Activated naive CD4-positive, alpha-beta T cell treated with anti-CD3 and anti-CD28 coated beads, Interleukin-2, amount 50 U/mL, for 72 hours (primary cell): ENCODE data around the gene SLC35F3. TPM values are rescaled to one million over a fixed set of nuclear protein-coding genes. Genes with fewer than 3 reads are reported as not detected.
"Not testable (repeated sequence)": the region's sequence is repeated elsewhere in the genome, so short reads cannot be mapped to it uniquely, and the experiment has no call there.

Experiments used
- ATAC-seq, 2 donors: fragments of 150-1000 bp; cut with Tn5 transposase; 2 replicates each; pipeline ENCODE4 v1.10.0; 2021; ENCODE audit warnings: mild to moderate bottlenecking in 2 of 2, moderate library complexity in 2 of 2
- DNase-seq, 2 donors: peaks; one replicate each; pipeline ENCODE4 v3.0.0; 2021 to 2022; ENCODE audit warnings: low spot score in 2 of 2
- H3K27ac Mint-ChIP-seq, 2 donors: one replicate each; pipeline ENCODE4 v1.8.0; 2022; ENCODE audit warnings: mild to moderate bottlenecking in 2 of 2, mixed read lengths in 2 of 2
- H3K36me3 Mint-ChIP-seq, 2 donors: one replicate each; pipeline ENCODE4 v1.8.0; 2022; ENCODE audit warnings: mixed read lengths in 2 of 2
- H3K9me3 Mint-ChIP-seq, 2 donors: one replicate each; pipeline ENCODE4 v1.8.0; 2022; ENCODE audit warnings: mixed read lengths in 2 of 2
- total RNA-seq, 2 donors: library from RNA; stranded (reverse); gene quantifications; one replicate each; pipeline ENCODE4 v1.2.3, GENCODE V29; 2022

SLC35F3 gene
- total RNA-seq, 2 donors from 2014 or later = 0.49 TPM; not detected in 1

- H3K27ac Mint-ChIP-seq = no peak overlapping the region
These were observed 293.4 kb downstream of the SLC35F3 start for GRCh38 chr1:234197839-234198238.

DNA sequence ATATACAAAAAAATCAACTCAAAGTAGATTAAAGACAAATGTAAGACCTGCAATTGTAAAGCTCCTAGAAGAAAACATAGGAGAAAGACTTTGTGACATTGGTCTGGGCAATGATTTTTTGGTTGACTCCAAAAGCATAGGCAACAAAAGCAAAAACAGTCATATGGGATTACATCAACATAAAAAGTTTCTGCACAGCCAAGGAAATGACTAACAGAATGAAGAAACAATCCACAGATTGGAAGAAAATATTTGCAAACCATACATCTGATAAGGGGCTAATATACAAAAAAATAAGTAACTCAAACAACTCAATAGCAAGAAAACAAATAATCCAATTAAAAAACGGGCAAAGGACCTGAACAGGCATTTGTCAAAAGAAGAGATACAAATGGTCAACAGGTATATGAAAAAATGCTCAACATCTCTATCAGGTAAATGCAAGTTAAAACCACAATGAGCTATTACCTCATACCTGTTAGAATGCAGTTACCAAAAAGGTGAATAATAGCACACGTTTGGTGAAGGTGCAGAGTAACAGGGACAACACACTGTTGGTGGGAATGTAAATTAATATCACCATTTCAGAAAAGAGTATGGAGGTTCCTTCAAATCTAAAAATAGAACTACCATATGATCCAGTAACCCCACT, 295.1 kb downstream of the SLC35F3 start:
- ATAC-seq (no peak), DNase-seq (no peak)
- no peaks in the 10 kb centered on the region for H3K36me3 Mint-ChIP-seq
- H3K27ac Mint-ChIP-seq = no peak overlapping the region
- H3K9me3 Mint-ChIP-seq = peaks cover 0 to 5% of the 10 kb centered on the region in 2 donors

More at GRCh38 chr1:234197839-234198238, 293.4 kb downstream of the SLC35F3 start:
- ATAC-seq = no peak
- DNase-seq = no peak
- H3K36me3 Mint-ChIP-seq = no peaks in the 10 kb centered on the region
- peaks cover 0 to 5% of the 10 kb centered on the region in 2 donors for H3K9me3 Mint-ChIP-seq

DNA sequence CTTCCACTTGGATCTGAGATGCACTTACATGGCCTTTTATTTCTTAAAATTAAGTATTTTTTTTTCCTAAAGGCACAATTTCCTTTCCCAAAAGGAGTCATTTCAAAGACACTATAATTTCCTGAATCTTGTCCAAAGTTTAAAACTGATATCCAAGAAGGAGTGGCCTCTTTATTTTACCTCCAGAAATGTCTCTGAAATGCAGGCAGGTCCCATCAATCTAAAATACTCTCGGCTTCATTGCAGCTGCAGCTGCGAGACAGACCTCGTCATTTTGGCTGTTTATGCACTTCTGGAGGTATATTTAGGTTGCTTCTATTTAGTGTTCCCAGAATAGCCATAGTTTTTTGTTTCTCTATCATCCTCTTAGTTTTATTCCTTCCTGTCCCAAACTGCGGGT, 296.1 kb downstream of the SLC35F3 start:
- no peak overlapping the region for H3K27ac Mint-ChIP-seq
- no peak for ATAC-seq
- peaks cover 0 to under 1% of the 10 kb centered on the region in 2 donors for H3K9me3 Mint-ChIP-seq
- no peaks in the 10 kb centered on the region for H3K36me3 Mint-ChIP-seq
- DNase-seq = no peak

DNA sequence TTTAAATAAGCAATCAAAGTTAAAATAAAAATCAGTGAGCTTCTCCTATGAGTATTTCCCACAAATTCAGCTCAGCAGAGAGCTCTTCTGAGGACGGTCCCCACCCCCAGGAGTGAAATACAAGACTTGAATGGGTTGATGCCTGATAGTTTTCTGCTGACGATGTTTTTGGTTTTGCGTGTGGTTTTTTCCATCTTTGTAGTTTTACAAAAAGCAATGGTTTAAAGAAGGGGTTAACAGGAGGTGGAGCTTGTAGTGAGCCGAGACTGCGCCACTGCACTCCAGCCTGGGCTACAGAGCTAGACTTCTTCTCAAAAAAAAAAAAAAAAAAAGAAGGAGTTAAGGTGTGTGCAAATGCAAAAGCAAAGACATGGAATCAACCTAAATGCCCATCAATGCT, 297.1 kb downstream of the SLC35F3 start:
- Mint-ChIP-seq H3K9me3 (no peaks in the 10 kb centered on the region), H3K36me3 (no peaks in the 10 kb centered on the region), H3K27ac (no peak overlapping the region)
- DNase-seq = no peak
- no peak for ATAC-seq

- H3K9me3 Mint-ChIP-seq = peaks cover 0 to 5% of the 10 kb centered on the region in 2 donors
- H3K27ac Mint-ChIP-seq = no peak overlapping the region
- ATAC-seq (no peak), DNase-seq (no peak)
- H3K36me3 Mint-ChIP-seq = peaks cover 0 to 7% of the 10 kb centered on the region in 2 donors
These were observed 301.5 kb downstream of the SLC35F3 start for GRCh38 chr1:234205966-234206365.

GRCh38 chr1:234206651-234207284, 302.3 kb downstream of the SLC35F3 start:
- ATAC-seq (no peak), DNase-seq (no peak)
- Mint-ChIP-seq H3K9me3 (peaks cover 0 to 5% of the 10 kb centered on the region in 2 donors), H3K36me3 (peaks cover 0 to 7% of the 10 kb centered on the region in 2 donors), H3K27ac (no peak overlapping the region)

- no peak overlapping the region for H3K27ac Mint-ChIP-seq
- DNase-seq (no peak), ATAC-seq (no peak)
- peaks cover 0 to 7% of the 10 kb centered on the region in 2 donors for H3K36me3 Mint-ChIP-seq
- peaks cover 0 to 5% of the 10 kb centered on the region in 2 donors for H3K9me3 Mint-ChIP-seq
These were observed 303.9 kb downstream of the SLC35F3 start for GRCh38 chr1:234208351-234208750.

DNA sequence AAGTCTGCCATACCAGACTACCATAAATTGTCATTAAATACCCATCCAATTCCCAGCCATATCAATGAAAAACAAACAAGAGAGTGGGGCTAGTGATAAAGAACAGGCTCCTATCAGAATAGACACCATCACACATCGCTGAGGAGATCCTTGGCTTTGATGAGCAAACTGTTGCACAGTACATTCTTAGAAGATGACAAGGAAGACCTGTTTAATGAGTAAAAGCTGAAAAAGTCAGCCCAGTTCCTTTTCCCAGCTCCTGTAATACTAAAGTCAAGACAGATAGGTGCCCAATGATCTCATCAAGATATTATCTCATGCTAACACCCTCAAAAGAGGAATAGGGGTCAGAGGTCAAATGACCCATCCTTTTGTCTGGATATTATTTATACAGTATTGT, 304.3 kb downstream of the SLC35F3 start:
- Mint-ChIP-seq H3K36me3 (peaks cover 0 to 7% of the 10 kb centered on the region in 2 donors), H3K27ac (no peak overlapping the region), H3K9me3 (peaks cover 0 to 5% of the 10 kb centered on the region in 2 donors)
- DNase-seq = no peak
- no peak for ATAC-seq

GRCh38 chr1:234210429-234210828, 306.0 kb downstream of the SLC35F3 start:
- not testable (repeated sequence) for DNase-seq, ATAC-seq, H3K27ac Mint-ChIP-seq, H3K36me3 Mint-ChIP-seq, H3K9me3 Mint-ChIP-seq

DNA sequence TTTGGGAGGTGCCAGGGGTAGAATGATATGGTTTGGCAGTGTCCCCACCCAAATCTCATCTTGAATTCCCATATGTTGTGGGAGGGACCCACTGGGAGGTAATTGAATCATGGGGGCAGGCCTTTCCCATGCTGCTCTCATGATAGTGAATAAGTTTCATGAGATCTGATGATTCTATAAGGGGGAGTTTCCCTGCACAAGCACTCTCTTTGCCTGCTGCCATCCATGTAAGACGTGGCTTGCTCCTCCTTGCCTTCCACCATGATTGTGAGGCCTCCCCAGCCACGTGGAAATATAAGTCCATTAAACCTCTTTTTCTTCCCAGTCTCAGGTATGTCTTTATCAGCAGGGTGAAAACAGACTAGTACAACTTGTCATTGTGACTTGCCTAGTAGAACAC, 307.4 kb downstream of the SLC35F3 start:
- H3K27ac Mint-ChIP-seq, H3K9me3 Mint-ChIP-seq, DNase-seq, ATAC-seq, H3K36me3 Mint-ChIP-seq: not testable (repeated sequence)

DNA sequence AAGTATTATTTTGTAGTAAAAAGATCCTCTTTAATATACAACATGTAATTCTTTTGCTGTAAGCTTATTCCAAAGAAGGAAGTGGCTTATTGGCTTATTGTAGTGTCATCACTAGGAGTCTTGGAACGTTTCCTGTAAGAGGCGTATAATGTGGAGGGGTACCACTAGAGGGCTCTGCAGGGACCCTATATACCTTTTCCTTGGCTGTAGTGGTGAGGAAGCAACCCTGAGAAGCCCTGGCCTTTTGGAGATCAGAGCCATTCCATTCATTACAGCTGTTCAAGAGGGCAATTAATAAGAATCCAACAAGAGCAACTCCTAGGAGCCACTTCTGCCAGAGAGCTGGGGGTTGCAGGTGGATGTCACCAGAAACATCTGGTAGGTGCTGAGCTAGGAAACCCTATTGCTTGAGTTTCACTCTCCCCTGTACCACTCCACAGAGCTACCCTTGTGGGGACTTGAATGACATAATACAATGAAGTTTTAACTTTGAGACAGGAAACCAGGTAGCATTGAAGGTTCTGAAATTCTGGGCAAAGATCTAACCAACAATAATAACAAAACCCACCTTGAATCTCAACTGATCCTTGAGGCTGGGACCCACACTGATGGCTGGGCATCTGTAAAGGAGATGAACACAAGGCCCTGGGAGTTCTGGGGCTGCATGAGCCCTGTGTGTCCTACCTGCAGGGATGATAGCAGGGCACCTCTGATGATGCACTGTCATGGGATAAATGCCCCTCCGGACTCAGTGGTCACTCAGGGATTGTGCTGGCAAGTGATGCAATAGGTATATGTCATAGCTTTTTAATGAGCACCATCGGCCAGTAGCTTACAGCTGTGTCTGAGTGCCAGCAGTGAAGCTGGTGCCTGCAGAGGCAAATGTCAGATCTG, 308.5 kb downstream of the SLC35F3 start:
- peak in 1 of 2 donors; percentile 25 for DNase-seq
- ATAC-seq = peak; percentile 61 to 74
- Mint-ChIP-seq H3K27ac (no peak overlapping the region), H3K9me3 (peaks cover 0 to 5% of the 10 kb centered on the region in 2 donors), H3K36me3 (peaks cover 0 to 7% of the 10 kb centered on the region in 2 donors)

DNA sequence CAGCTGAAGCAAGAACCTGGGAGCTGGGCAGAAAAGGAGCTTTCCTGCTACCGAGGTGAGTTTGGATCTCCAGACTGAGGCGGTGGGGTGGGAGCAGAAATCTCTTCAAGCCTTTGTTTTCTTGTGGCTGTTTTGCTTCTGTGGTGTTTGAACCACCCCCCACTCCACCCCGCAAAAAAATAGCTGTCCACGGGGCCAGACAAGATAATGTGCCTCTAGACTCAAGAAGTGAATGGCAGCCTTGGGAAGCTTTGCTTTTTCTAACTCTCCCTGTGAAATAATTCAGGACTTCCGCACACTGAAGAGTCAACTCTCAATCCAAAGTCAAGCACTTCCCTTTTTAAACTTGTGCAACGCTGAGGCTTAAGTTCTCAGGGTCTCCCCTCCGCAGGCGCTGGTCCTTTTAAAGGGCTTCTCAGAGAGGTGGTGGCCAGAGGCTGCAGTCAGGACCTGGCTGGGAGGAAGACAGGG, 309.2 kb downstream of the SLC35F3 start:
- ATAC-seq = no peak
- no peak for DNase-seq
- Mint-ChIP-seq H3K36me3 (peaks cover 0 to 7% of the 10 kb centered on the region in 2 donors), H3K9me3 (peaks cover 0 to 5% of the 10 kb centered on the region in 2 donors), H3K27ac (no peak overlapping the region)

DNA sequence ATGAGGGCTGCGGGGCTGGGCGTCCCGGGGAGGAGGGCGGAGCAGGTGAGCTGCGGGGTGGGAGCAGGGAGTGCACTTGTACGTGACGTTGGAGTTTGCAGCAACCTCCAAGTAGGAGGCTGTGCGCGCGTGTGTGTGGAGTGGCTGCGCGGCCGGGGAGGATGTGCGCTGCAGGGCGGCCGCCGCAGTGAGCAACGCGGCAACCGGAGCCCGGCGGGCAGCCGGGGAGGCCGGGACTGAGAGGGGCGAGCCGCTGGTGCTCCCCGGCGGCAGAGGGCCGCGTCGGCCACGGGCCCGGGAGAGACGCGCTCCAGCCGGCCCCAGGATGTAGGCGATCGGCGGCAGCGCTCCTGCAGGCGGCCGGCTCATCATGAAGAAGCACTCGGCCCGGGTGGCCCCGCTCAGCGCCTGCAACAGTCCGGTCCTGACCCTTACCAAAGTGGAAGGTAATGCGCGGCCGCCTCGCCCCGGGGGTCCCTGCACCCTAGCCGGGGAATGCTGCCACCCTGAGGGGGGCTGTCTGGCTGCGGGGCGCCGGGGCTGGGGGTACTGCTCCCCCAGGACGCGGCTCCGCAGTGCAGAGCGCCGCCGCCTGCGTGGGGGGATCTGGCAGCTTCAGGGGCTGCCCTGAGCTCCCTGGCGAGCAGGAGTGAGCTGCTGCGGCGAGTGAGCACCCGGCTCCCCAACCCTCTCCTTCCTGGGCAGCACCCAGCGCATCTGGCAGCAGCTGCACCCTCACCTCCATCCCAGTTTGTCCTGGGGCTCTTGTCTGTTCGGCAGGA, 309.8 kb downstream of the SLC35F3 start:
- peak in 1 of 2 donors; percentile 36 for DNase-seq
- Mint-ChIP-seq H3K9me3 (peaks cover 0 to 5% of the 10 kb centered on the region in 2 donors), H3K27ac (no peak overlapping the region), H3K36me3 (peaks cover 0 to 7% of the 10 kb centered on the region in 2 donors)
- peak; percentile 28 to 65 for ATAC-seq

DNA sequence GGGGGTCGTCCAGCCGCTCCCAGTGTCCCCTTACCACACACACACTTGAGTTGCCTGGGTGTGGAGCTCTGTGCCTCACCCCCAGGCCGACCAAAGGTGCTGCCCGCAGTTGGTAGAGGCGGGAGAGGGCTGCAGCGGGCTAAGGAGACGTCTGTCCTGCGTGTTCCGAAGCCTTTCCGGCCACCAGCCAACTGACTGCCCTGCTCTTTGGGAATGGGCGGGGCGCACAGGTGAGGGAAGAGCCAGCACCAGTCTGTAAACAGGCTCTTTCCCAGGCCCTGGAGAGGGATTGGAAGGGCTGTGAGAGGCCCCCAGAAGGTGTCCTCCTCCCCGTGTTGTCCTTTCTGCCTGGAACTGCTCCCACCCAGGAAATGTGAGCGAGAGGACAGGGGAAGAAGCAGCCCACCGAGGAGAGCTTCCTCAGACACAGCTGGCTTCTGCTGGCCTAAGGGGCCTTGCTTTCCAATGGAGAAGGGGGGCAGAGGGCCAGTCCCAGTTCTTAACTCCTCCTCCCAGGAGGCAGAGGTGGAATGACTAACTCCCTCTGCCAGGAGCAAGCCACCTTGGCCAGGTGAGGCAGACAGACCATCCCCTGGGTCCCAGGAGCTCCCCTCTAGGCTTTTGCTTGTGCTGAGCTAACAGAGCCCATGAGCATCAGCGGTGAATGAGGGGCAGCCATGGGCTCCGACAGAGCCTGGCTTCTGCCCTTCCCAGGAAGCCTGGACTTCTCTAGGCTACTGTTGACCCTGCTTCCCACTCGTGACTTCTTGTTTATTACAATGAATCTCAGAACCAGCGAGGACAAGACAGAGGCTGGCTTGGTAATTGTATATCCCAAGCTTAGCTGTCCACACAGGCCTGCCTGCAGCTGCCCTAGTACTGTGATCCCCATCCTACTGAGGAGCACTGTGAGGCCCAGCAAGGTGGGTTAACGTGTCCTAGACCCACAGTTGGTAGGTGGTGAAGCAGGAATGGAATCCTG, 310.7 kb downstream of the SLC35F3 start:
- ATAC-seq (no peak), DNase-seq (no peak)
- H3K27ac Mint-ChIP-seq = no peak overlapping the region
- H3K36me3 Mint-ChIP-seq = peaks cover 0 to 4% of the 10 kb centered on the region in 2 donors
- H3K9me3 Mint-ChIP-seq = peaks cover 0 to 2% of the 10 kb centered on the region in 2 donors

GRCh38 chr1:234216116-234216703, 311.7 kb downstream of the SLC35F3 start:
- Mint-ChIP-seq H3K27ac (no peak overlapping the region), H3K9me3 (no peaks in the 10 kb centered on the region), H3K36me3 (no peaks in the 10 kb centered on the region)
- DNase-seq = no peak
- ATAC-seq = no peak
